HUDEP-2 (cell line): Measurements from ENCODE around the gene DAAM2.

Experiments used
- DNase-seq, 76 experiments: peaks; one replicate each; lab custom pipeline; 2025; ENCODE audit not compliant: unreplicated experiment in 76 of 76; lab: John Stamatoyannopoulos, UW

Gene DAAM2

GRCh38 chr6:39791850-39792539, at the start of gene DAAM2:
Gene DAAM2 (plus strand): TSS chr6:39792376. CDS start chr6:39856303, 63,927 bp downstream.
- DNase-seq: no peak

DNA sequence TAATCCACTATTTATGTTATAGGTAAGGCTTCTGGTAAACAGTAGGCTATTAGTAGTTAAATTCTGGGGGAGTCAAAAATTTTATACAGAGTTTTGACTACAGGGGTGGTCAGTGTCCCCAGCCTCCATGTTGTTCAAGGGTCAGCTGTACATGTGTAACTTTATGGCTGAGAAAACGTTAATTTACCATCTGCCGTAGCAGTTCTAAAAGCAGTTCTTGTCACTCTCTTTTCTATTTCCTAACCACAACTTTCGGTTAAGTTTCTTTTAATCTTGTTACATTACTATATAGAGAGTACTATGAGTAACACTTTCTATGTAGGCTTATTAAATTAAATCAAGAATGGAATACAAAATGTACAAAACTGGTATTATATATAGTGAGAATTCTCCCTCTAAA, 45.4 kb upstream of the DAAM2 start:
- DNase-seq: no peak

- DNase-seq: no peak
Observed at GRCh38 chr6:39752835-39753724, 39.1 kb upstream of the DAAM2 start.

GRCh38 chr6:39753725-39754045, 38.5 kb upstream of the DAAM2 start:
- no peak for DNase-seq

DNA sequence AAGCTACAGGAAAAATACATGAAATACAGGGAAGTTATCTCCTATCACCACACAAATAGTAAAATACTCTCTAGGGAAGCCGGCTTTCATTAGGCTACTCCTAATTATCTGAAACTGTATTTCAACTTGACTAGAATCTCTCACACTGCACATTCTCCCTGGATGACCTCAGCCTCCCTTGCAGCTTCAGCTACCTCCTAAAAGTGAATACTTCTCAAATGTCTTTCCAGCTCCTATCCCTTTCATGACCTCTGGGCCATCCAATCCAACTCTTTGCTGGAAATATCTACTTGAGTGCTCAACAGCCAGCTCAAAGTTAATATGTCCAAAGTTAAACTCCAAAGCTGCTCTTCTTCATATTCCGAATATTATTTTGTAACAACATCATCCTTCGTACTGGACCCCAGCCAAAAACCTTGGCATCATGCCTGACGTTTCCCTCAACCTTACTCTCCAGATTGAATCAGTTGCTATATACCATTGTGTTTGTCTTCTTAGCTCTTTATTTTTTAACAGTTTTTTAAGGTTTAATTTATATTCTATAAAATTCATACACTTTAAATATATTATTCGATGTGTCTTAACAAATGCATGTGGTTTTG, 37.6 kb upstream of the DAAM2 start:
- DNase-seq: no peak

DNA sequence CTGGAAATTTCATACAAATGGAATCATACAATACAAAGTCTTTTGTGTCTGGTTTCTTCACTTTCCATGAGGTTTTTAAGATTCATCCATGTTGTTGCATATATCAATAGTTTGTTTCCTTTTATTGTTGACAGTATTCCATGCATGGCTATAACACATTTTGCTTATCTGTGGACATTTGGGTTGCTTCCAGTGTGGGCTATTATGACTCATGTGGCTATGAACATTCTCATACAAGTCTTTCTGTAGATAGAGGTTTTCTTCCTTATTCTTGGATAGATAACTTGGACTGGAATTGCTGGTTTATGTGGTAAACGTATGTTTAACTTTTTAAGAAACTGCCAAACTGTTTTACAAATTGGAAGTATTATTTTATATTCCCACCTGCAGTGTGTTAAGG, 36.9 kb upstream of the DAAM2 start:
- no peak for DNase-seq

GRCh38 chr6:39756582-39756981, 35.6 kb upstream of the DAAM2 start:
- no peak for DNase-seq

DNA sequence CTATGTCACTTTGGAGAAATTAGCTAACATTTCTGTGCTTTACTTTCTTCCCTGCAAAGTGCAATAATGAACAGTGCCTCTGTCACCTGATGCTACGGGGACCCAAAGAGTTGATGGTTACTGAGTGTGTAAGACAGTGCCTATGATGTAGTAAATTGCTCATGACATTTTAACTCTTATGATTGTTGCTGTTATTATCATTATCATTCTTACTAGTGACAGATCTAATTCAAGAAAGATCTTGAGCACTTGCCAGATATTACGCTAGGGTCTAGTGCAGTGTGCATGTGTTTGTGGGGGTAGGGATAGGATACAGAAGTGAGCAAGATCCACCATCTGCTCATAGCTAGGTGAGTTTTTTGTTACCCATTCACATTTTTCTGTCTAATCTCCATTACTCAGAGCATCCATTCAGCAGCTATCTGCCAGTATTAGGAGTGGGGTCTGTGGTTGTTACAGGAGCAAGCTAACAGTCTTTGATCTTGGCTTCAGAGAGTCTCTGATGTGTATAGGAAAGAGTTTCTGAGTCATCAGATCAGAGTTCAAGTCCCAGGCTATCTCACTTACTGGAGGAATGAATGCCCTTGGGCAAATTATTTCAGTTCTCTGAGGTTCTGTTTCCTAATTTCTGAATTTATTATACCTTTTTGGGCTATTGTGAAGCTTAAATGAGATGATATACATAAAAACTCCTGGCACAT, 33.1 kb upstream of the DAAM2 start:
- DNase-seq: no peak

DNA sequence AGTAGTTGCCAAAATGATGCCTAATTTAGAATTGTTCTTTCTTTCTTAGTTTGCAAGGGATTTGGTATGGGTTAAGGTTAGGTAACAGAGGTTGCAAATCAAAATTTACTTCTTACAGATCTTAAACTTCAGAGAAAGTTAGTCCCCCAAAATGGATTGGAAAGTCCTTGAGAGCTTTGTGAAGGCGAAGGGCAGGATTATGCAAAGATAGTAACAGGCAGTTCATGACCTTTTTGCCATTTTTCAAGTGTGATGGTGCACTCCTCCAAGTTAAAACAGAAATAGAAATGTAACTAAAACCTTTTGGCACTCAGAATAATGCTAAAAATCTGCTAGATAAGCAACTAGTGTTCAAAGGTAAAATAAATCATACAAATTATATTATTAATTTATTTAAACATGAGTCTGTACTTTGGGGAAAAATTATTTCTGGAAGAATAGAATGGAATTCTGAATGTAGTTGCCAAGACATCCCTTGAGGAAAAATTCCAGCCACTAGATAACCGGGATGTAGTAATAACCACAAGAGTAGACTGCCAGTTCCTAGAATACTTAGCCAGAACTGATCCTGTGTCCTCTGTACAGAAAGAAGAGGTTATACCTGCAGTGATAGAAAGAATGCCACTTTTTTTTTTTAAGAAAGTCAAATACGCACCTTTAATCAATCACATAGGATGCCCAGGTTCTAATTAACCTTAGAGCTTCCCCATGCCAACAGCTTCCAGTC, 31.8 kb upstream of the DAAM2 start:
- DNase-seq: no peak

- DNase-seq: no peak
Observed at GRCh38 chr6:39765508-39766065, 26.6 kb upstream of the DAAM2 start.

DNA sequence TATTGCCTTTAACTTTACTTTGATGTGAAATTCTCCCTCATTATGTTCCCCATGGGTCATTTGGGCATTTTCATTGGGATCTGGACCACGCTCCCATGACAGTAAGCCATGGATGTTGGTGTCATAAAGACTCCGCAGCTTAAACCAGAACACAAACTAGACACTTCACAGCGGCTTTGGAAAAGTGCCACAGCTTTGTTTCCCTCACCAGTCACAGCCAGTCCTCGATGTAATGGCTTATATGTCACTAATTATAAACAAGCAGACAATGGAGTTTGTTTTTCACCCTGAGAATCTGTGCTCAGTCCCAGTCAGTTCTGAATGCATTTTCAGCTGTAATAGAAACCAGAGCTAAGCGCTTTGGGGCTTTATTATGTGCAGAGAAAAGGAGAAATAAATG, 23.2 kb upstream of the DAAM2 start:
- DNase-seq: no peak

- DNase-seq: no peak
Observed at GRCh38 chr6:39770446-39770845, 21.7 kb upstream of the DAAM2 start.

DNA sequence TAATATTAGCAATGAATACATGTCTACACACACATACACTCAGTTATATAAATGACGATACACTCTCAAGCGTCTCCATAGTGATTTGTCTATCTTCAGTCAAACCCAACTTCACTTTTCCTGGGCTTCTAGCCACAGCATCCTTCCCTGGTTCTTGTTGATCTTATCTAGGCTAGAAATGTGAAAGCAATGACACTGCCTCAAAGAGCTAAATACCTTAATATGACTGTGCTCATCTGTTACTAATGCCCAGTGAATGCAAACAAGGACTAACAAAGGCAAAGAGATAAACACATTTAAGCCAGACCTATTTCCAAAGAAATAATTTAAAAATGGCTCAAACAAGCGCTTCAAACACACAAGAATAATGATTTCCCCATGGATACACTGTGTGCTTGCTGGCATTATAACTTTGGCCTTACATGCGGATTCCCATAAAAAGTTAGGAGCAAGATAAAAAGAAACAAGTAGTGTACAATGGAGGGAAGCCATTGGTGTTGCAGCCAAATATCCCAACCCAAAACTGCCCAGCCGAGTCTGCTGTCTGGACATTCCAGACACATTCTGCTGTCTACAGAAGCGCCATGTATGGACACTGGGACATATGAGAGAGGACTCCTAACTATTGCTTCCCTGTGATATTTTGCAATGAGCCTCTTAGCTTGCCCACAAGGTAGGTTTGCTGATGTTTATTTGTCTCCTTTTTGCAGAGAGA, 19.5 kb upstream of the DAAM2 start:
- DNase-seq: no peak

- no peak for DNase-seq
Observed at GRCh38 chr6:39773782-39774181, 18.4 kb upstream of the DAAM2 start.

GRCh38 chr6:39776581-39776980, 15.6 kb upstream of the DAAM2 start:
- no peak for DNase-seq

DNA sequence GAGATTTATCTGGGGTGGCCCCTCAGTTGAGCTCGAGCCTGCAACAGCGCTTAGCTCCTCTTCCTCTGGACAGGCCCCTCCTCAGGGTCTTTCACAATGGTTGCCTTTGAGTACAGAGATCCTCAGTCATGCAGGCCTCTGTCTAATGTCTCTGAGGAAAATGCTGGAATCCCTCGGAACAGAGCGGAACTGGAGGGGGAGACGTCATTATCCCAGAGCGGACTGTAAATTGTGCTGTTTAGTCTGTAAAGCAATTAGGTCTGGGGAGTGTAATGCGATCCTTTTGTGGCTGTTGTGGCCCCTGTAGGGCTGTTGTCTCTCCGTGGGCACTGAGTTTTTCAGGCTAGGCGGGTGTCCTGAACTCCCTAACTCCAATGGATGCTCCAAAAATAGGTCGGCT, 15.0 kb upstream of the DAAM2 start:
- DNase-seq: no peak

GRCh38 chr6:39777661-39778060, 14.5 kb upstream of the DAAM2 start:
- DNase-seq: no peak

- no peak for DNase-seq
Observed at GRCh38 chr6:39778581-39779255, 13.5 kb upstream of the DAAM2 start.

DNA sequence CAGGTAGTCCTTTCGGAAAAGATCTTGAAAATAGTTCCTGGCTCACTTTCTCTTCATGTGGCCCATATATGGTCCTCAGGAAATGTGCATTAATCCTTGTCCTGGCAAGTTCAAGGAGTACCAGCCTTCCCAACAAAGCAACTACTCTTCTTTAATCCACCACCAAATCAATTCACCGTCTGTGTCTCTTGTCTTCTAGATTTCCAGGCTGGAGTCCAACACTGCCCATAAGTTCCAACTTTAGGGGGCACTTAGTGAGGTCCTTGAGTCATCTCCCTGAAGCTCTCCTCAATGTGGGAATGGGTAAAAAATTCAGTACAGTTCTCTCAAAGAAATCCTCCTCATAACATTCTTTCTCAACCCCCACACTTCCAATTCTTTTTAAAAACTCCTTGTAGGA, 6.9 kb upstream of the DAAM2 start:
- no peak for DNase-seq
